ENCODE measurements around the gene HS3ST6.
A peak's percentile ranks its signal among the peaks of the same experiment; 100 is the strongest.
"Not testable (repeated sequence)": the region's sequence is repeated elsewhere in the genome, so short reads cannot be mapped to it uniquely, and the experiment has no call there.

Gene HS3ST6

DNA sequence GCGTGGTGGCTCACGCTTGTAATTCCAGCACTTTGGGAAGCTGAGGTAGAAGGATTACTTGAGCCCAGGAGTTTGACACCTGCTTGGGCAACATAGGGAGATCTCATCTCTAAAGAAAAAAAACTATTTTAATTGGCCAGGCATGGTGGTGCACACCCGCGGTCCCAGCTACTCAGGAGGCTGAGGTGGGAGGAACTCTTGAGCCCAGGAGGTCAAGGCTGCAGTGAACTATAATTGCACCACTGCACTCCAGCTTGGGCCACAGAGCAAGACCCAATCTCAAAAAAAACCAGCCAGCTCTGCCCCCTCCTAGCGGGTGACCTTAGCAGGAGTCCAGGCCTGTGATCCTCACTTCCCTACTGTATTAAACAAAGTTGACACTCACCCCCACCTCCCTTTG is 5.9 kb upstream of the HS3ST6 start:
- DNase-seq, result no peak

DNA sequence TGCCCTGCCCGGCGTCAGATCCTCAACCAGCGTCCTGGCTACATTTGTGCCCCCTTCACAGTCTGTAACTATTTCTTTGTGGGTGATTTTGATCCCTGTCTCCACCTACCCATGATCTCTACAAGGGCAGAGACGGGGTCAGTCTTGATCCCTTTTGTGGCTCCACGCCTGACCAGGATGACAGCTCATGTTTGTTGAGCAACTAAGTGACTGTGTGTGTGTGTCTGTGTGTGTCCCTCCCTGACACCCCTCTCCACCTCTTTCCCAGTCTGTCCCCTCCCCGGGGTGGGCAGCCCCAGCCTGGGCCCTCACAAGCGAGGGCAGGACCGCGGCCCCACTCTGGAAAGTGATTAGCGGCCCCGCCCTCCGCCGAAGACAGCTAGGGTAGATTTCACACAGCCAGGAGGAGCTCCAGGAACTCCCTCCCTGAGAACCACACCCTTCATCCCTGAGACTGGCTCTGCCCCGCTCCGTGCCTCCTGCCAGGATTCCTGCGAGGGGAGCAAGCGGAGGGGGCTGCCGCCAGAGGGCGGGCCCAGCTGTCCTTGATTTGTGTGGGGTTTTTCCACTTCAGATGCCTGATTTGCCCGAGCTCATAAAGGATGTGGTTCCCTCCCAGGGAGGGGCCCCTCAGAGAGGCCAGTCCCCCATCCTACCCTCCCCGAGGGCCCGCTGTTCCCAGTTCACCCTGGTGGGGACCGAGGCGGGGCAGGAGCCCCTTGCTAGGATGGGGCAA is 5.3 kb upstream of the HS3ST6 start:
- no peak for DNase-seq

DNA sequence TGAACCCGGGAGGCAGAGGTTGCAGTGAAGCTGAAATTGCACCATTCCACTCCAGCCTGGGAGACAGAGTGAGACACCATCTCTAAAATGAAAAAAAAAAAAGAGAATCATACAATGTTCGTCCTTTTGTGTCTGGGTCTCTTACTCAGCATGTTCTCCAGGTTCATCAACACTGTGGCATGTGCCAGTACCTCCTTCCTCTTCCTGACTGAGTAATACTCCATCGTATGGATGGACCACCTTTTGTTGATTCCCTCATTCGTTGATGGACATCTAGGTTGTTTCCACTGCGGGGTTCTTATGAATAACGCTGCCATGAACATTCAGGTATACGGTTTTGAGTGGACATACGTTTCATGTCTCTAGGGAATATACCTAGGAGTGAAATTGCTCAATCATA is 4.1 kb upstream of the HS3ST6 start:
- DNase-seq, result no peak

DNA sequence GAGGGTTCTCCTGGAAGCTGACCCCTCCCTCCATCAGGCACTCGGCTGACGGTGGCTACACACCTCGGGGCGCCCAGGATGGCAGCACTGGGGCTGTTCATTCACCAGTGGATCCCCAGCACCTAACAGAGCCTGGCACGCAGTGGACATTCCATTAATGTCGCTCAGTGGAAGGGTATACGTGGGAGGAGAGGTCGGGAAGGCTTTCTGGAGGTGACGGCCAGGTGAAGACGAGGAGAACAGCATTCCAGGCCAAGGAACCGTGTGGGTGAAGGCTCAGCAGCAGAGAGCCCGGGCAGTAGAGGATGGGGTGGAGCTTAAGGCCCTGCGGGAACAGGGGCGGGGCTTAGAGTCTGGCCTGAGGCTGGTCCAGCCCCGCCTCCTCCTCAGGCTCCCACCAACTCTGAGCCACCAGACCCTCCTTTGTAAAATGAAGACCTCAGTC is 2.5 kb upstream of the HS3ST6 start:
- no peak for DNase-seq

DNA sequence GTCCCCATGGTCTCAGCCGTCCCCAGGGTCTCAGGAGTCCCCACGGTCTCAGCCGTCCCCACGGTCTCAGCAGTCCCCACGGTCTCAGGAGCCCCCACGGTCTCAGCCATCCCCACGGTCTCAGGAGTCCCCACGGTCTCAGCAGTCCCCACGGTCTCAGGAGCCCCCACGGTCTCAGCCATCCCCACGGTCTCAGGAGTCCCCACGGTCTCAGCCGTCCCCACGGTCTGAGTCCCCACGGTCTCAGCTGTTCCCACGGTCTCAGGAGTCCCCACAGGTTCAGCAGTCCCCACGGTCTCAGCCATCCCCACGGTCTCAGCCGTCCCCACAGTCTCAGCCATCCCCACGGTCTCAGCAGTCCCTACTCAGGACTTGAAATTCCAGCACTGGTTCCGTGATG is 1.9 kb upstream of the HS3ST6 start:
- not testable (repeated sequence) for DNase-seq

DNA sequence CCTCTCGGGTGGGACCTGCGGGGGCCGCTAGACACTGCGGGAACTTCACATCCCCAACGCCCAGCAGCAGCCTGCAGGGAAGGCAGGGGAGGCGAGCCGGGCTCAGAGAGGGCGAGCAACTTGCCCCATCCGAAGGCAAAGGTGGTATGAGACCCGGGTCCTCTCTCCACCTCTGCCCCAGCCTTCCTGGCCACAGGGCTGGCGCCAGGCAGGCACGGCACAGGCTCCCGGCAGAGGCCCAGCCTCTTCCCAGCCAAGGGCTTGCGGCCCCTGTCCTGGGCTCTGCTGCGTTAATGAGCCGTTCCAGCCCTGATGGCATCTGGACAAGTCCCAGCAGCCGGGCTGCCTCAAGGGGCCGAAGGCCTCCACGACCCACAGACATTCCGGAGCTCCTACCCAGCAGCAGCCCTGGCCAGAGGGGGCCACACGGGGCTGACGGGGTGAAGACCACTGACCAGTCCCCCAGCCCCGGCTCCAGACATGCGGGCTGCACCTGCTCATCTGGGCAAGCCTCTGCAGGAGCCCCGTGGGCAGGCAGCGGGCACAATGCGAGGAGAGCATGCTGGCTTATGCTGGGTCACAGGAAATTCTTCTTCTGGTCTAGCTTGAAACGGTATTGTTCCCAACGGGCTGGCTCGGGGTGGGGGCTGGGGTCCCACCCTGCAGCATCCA is 1.2 kb upstream of the HS3ST6 start:
- DNase-seq, result no peak

DNA sequence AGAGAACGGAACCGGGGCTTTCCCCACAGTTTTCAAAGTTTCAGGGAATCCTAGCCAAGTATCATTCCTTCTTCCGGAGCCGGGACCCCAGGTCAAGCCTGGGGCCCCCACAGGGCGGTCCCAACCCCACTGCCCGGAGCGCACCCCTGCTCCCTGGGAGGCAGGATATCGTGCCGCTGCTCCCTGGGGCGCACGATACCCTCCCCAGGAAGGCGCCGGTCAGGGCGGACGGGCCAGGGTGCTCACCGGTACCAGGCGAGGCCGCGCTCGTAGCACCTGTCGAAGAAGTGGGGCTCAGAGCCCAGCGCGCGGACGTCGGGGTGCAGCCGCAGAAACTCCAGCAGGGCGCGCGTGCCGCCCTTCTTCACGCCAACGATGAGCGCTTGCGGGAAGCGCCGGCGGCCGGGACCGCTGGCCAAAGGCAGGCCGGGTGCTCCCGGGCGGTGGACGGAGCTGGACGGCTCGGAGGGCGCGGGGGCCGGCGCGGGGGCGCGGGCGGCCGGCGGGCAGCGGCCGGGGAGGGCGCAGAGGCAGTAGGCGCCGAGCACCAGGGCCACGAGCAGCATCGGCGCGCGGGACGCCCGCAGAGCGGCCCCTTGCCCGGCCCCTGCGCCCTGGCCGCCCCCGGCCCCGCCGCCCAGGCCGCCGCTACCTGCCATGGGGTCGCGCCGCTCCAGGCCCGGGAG is 407 bp downstream of the HS3ST6 start:
- DNase-seq, result no peak

DNA sequence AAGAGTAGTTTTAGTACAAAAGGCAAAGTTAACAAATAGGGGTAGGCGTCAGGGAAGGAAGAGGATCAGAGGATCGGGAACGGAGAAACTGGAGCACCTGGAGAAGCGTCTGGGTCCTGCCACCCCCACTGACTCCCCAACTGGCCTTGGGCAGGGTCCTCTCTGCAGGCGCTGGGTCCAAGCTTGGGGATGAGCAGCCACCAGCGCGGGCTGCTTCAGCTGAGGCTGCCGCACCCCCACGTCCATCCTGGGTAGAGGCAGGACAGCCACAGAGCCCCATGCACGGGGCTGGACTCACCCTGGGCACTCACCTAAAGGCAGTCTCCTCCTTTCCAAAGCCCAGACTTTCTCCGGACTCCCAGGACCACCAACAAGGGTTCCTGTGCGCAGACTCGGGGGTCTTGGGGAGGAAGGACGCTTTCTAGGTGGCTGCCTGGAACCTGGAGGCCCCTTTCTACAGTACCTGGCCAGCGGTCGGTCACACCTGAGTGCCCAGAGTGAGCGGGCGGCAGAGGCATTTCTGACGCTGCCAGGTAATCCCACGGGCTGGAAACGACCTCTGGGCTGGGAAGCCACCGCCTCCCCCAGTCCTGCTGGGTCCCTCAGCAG is 1.1 kb downstream of the HS3ST6 start:
- DNase-seq, result no peak

DNA sequence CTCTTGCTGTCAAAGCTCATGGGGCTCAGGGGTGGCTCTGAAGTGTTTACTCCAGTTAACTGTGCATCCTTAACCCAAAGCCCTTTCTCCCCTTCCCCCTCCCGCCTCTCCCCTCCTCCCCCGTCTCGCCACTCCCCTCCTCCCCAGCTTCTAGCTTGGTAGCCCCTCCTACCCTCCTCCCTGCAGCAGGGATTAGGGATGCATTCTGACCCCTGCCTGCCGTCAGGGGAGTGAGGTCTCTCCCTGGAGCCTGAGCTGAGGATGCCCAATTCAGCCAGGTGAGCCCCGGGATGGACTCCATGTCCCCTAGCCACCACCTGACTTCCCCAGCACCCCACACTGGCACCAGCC is 1.6 kb downstream of the HS3ST6 start:
- DNase-seq, result no peak

DNA sequence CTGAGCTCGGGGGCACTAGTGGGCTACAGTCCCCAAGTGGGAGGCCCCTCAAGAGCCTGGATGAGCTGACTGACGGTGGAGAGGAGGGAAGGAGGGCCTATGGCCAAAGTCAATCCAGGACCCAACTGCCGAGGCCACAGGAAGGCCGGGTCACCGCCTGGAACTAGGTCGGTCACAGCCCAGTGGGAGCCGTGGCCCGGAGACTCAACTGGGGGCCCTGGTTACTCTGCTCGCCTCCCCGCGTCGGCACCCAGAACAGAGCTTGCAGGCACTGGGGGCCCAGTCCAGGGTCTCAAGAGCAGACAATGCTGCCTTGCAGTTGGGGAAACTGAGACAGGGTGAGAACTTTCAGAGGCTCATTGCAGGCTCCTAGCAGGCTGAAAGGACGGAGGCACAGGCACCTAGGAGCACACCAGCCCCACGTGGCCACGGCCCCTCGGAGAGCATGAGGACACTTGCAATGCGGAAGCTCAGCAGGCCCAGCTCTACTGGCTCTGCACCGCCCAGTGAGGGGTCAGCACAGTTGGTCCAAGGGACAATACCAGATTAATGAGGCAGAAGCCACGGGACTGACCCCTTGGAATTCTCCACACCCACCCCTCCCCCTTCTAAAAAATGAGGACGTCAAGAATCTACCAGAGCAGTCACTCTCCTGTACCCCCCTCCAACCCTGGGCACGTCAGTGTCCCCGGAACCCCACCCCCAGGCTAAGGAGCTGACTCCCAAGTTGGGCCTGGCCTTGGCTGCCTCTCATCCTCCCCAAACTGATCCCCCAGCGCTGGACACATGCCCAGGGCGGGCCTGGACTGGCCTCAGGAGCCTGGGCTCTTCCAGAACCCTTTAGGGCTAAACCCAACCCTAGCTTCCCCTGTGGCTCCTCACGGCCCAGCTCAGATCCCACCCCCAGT is 2.2 kb downstream of the HS3ST6 start:
- DNase-seq, result no peak

DNA sequence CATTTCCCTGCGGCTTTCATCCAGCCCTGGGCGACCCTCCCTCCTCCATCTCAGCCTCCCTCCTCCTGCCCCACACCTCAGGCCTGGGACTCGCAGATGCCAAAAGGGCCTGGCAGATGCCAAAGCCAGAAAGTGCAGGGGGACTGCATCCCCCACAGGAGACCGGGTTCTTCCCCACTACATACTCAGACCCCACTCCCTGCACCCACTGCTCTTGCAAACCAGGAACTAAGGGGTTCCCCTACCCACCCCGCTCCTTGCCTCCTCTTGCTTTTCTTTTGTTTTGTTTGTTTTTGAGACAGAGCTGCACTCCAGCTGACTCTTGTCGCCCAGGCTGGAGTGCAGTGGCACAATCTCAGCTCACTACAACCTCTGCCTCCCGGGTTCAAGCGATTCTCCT is 3.2 kb downstream of the HS3ST6 start:
- DNase-seq, result no peak

DNA sequence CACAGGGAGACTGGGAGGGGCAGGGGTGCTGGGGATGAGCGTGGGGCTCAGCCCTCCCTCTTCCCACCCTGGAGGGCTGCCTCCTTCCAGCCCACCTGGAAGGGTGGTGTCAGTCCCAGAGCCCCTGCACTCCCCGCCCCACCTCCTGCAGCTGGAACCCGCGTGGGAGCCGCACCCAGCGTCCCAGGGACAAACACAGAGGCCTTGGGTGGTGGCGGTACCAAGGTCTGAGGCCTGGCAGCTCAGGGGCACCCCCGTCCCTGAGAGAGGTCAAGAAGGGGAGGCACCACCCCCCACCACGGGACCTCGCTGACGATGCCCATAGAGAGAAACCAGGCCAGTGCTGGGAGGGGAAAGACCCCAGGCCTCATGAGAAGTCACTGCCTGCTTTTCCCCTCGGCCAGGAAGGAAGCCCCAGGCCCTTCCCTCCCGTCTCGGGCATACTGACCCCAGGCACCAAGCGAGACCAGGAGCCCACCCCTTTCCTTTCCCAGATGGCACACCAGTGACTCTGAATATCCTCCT is 4.1 kb downstream of the HS3ST6 start:
- DNase-seq, result no peak

DNA sequence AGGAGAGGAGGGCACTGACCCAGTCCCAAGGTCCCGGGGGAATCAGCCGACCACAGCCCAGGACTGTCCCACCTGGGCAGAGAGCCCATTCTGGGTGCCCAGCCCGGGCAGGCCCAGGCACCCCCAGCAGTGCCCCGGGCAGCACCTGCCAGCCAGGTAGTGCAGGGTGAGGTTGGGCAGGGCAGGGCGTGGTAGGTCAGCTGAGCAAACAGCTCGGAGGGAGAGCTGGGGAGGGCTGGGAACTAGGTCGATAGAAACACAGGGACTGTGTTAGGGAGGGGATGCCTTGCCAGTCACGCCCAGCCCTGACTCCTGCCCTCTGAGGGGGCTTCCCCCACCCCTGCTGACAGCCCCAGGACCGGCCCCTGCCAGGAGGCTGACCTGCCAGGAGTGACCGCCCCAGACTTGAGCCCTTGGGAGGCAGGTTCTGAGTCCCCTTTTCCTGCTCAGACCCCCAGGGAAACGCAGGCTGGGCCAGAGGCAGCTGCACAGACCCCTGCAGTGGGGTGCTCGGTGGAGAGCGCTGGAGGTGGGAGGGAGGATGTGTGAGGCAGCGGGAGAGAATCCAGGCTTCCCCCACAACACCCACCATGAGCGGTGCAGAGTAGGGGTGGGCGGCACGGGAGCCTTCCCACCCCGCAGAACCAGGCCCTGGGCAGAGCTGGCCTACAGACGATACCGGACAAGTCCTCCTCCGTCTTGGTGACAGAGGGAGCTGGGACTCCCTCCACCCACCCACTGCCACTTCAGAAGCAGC is 4.7 kb downstream of the HS3ST6 start:
- DNase-seq, result peak; percentile 15

DNA sequence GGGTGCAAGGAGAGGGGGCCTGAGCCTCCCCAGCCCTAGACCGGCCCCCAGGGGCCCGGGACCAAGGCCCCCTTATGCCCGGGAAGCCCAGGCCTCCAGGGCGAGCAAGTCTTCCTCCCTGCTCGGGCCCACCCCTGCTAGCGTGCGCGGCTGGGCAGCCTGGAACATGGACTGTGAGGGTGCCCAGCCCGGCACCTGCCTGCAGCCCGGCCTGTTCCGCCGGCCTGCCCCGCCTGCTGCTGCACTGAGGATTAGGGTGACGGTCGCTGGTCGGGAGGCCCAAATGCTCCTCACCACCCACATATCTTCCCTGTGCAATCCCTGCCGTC is 6.0 kb downstream of the HS3ST6 start:
- DNase-seq, result no peak

DNA sequence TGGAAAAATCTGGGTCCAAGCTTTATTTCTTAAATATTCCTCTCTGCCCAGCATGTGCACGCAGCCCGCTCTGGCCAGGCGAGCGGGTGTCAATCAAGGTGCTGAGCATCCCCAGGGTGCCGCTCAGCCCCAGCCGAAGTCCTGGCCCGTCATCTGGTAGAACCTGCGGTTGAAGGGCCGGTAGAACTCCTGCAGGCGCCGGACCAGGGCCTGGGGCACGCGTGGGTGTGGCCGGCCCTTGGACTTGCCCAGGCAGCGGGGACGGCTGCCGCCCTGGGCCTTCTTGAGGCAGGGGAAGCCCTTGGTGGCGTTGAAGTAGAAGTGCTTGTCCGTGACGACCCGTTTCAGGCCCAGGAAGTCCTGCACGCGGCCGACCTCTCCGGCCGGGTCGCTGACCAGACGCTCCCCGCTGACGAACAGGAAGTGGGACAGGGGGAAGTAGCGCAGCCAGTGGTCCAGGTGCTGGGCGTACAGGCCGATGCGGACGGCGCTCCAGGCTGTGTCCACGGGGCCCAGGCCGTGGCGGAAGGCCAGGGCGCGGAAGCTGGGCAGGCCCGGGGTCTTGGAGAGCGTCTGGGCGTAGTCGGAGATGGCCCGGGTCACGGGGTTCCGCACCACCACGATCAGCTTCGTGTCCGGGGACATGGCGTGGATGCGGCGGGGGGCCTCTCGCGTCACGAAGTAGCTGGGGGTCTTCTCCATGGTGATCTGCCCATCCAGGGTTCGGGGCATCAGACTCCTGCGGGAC is 6.6 kb downstream of the HS3ST6 start:
- DNase-seq, result no peak

DNA sequence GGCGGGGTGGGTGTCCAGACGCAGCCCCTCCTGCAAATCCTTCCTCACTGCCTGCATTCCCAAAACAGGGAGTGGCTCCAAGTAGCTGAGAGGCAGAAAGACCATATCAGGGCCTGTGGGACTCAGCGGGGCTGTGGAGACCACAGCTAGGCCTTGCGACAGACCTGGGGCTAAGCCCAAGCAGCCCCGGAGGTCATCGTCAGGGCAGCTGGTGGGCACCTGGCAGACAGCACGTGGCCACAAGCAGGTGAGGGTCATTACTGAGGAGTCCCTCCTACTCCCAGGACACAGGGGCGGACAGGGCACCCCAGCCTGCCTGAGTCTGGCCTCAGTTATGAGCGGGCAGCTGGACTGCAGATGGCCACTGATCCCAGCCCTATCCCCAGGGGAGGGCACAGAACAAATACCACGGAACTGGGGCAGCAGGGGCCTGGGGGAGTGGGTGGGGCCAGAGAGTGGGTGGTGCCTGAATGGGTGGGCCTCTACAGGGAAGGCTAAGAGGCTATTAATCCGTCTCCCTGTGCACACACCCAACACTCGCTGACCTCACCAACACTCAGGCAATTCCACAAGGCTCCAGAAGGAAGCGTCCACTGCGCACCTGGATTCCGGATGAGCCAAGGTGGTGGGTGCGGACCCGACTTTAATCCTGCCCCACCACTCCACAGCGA is 8.5 kb downstream of the HS3ST6 start:
- DNase-seq, result no peak

DNA sequence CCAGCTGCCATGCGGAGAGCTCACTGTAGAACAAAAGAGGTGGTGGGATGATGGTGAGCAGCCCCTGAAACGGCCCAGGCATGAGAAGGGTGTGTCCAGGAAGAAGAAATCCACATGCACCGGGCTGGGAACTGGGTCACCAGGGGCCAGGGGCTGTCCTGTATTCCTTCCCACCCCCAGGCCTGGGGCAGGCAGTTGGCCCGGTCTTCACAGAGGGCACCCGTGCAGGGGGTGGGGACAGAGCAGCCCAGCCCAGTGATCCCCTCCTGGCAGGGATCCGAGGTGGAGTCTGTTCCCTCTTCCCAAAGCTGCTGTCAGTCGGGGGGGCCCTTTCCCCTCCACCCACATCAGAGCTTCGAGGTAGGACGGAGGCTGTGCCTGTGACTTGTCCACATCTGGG is 9.2 kb downstream of the HS3ST6 start:
- no peak for DNase-seq

DNA sequence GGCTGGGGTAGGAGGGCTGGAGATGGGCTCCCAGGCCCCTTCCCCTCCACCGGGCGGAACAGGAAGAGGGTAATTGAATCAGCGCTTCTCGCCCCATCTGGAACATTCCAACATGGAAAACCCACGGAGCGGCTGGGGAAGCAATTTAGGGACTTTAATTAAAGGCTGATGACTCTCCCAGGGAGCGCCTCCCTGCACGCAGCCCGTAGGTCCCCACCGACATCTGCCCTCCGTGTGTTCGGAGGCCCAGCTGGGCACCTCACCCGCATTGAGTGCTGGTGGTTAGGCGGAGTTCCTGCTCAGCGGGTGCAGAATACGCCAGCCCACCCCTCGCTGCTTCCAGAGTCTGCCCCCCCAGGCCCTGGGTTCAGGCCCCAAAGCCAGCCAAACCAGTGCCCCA is 10.0 kb downstream of the HS3ST6 start:
- no peak for DNase-seq

DNA sequence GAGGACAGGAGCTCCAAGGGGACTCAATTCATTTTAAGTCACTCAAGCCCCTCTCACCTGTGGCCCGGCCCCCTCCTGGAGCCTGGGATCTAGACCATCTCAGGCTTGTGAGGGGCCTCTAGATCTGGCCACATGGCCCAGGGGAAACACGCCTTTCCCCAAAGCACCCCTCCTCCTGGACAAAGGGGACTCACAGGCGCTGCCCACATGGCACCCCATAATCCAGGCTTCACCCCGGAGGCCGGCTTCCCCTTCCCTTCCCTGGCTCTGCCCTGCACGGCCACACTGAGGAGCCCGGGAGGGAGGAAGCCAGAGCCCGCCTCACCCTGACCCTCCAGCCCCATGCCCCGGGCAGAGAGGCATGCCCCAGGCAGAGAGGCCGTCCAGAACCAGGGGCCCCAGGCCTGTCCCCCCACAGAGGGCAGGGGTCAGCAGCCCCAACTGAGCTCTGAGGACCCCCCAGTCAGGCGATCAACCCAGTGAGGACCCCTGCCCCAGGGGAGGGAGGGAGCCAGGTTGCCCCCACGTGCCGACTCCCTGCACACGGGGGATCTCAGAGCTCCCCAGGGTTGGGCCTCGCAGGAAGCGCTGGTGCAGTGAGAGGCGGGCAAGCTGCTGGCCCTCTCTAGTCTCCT is 10.9 kb downstream of the HS3ST6 start:
- no peak for DNase-seq

DNA sequence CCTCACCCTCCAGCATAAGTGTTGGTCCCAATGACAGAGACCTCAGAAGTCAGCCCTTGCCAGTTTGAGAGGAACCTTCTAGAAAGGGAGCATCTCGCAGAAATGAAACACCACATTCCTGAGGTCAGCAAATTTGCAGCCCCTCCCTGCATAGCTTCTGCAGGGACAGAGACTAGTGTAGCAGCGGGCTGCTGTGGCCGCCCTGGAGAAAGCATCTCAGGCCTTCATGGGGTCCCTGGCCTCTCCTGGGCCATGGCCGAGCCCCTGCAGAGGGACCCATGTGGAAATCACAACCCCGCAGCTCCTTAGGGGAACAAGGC is 11.4 kb downstream of the HS3ST6 start:
- no peak for DNase-seq

All from NCI-H1105 treated with DMSO at 0.1 percent for 48 hours (cell line).